Chondrocyte (in vitro differentiated cells): Measurements from ENCODE around the gene DPH2. TPM values are rescaled to one million over a fixed set of nuclear protein-coding genes. Genes with fewer than 3 reads are reported as not detected.

ENCODE experiments used
- DNase-seq: peaks from one replicate; pipeline ENCODE4 v3.0.0; 2021; ENCODE audit warnings: mixed read lengths, low spot score
- H3K27ac Mint-ChIP-seq: one replicate; pipeline ENCODE4 v1.8.0; 2021; ENCODE audit warnings: mild to moderate bottlenecking, moderate library complexity, mixed read lengths; ENCODE audit not compliant: unreplicated experiment
- H3K27me3 Mint-ChIP-seq: 2 replicates; pipeline ENCODE4 v1.8.0; 2021; ENCODE audit warnings: low read depth, mixed read lengths
- H3K36me3 Mint-ChIP-seq: 2 replicates; pipeline ENCODE4 v1.8.0; 2021; ENCODE audit warnings: low read depth, mixed read lengths
- H3K4me1 Mint-ChIP-seq: 2 replicates; pipeline ENCODE4 v1.8.0; 2021; ENCODE audit warnings: low read depth, mild to moderate bottlenecking, mixed read lengths
- H3K4me3 Mint-ChIP-seq: one replicate; pipeline ENCODE4 v1.8.0; 2021; ENCODE audit warnings: mild to moderate bottlenecking, moderate library complexity, mixed read lengths; ENCODE audit not compliant: unreplicated experiment
- H3K9me3 Mint-ChIP-seq: 2 replicates; pipeline ENCODE4 v1.8.0; 2021; ENCODE audit warnings: low read depth, mixed read lengths
- total RNA-seq: library from RNA; stranded (reverse); gene quantifications from 3 replicates; pipeline ENCODE4 v1.2.1, GENCODE V29; 2021
- TF ChIP-seq, protein P1 (sequence below): fragments of 200-600 bp; sonication (generic); IDR thresholded peaks from 2 replicates; pipeline ENCODE4 v1.5.0; 2021; ENCODE audit warnings: antibody characterized with exemption, mild to moderate bottlenecking, moderate library complexity

DPH2 gene
- total RNA-seq, 1 donor from 2014 or later: 22.4 TPM

DNA sequence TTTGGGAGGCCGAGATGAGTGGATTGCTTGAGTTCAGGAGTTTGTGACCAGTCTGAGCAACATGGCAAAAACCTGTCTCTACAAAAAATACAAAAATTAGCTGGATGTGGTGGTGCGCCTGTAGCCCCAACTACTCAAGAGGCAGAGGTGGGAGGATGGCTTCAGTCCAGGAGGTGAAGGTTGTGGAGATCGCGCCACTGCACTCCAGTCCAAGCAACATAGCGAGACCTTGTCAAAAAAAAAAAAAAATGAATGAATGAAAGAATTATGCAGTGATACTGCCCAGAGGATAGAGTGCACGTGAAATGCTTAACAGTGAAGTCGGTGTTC lies 429 bp upstream of the DPH2 start:
- H3K4me1 Mint-ChIP-seq: peaks cover 26% of the 10 kb centered on the region
- peaks cover 9% of the 10 kb centered on the region for H3K36me3 Mint-ChIP-seq
- no peak for DNase-seq
- TF ChIP-seq, protein P1, sequence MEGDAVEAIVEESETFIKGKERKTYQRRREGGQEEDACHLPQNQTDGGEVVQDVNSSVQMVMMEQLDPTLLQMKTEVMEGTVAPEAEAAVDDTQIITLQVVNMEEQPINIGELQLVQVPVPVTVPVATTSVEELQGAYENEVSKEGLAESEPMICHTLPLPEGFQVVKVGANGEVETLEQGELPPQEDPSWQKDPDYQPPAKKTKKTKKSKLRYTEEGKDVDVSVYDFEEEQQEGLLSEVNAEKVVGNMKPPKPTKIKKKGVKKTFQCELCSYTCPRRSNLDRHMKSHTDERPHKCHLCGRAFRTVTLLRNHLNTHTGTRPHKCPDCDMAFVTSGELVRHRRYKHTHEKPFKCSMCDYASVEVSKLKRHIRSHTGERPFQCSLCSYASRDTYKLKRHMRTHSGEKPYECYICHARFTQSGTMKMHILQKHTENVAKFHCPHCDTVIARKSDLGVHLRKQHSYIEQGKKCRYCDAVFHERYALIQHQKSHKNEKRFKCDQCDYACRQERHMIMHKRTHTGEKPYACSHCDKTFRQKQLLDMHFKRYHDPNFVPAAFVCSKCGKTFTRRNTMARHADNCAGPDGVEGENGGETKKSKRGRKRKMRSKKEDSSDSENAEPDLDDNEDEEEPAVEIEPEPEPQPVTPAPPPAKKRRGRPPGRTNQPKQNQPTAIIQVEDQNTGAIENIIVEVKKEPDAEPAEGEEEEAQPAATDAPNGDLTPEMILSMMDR: no peak
- H3K9me3 Mint-ChIP-seq: peaks cover 7% of the 10 kb centered on the region
- peak overlapping the region; percentile 71 for H3K27ac Mint-ChIP-seq
- H3K4me3 Mint-ChIP-seq: peak overlapping the region; percentile 98
- no peaks in the 10 kb centered on the region for H3K27me3 Mint-ChIP-seq

DNA sequence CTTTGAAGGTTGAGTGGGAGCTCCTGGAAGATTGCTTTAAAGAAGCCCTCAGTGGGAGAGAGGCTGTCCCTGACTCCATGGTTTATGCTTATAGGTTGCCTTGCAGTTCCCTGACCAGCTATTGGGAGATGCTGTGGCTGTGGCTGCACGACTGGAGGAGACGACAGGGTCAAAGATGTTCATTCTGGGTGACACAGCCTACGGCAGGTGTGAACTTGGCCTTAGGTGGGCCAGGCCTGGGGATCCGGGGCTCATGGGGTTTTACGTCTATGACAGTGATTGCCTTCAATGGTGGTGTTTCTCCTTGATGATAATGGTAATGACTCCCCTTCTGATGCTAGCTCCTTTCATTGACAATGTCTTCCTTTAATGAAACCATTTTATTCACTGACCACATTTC lies 692 bp downstream of the DPH2 start:
- peak overlapping the region; percentile 98 for H3K4me3 Mint-ChIP-seq
- no peaks in the 10 kb centered on the region for H3K27me3 Mint-ChIP-seq
- peaks cover 26% of the 10 kb centered on the region for H3K4me1 Mint-ChIP-seq
- peaks cover 9% of the 10 kb centered on the region for H3K36me3 Mint-ChIP-seq
- no peak for DNase-seq
- TF ChIP-seq, protein P1: no peak
- peaks cover 7% of the 10 kb centered on the region for H3K9me3 Mint-ChIP-seq
- H3K27ac Mint-ChIP-seq: no peak overlapping the region

DNA sequence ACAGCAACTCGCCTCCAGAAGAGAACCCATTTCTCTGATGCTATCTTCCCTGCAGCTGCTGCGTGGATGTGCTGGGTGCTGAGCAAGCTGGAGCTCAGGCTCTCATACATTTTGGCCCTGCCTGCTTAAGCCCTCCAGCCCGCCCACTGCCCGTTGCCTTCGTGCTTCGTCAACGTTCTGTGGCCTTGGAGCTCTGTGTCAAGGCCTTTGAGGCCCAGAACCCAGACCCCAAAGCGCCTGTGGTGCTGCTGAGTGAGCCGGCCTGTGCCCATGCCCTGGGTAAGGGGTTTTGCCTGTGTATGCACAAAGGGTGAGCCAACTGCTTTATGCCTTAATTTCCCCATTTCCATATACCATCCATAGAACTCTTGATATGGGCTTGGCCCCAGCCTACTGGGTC lies 1.1 kb downstream of the DPH2 start:
- Mint-ChIP-seq H3K36me3 (peaks cover 9% of the 10 kb centered on the region), H3K4me1 (peaks cover 29% of the 10 kb centered on the region), H3K9me3 (peaks cover 7% of the 10 kb centered on the region), H3K27ac (no peak overlapping the region), H3K4me3 (peak overlapping the region; percentile 98), H3K27me3 (no peaks in the 10 kb centered on the region)
- DNase-seq: no peak
- TF ChIP-seq, protein P1: no peak

DNA sequence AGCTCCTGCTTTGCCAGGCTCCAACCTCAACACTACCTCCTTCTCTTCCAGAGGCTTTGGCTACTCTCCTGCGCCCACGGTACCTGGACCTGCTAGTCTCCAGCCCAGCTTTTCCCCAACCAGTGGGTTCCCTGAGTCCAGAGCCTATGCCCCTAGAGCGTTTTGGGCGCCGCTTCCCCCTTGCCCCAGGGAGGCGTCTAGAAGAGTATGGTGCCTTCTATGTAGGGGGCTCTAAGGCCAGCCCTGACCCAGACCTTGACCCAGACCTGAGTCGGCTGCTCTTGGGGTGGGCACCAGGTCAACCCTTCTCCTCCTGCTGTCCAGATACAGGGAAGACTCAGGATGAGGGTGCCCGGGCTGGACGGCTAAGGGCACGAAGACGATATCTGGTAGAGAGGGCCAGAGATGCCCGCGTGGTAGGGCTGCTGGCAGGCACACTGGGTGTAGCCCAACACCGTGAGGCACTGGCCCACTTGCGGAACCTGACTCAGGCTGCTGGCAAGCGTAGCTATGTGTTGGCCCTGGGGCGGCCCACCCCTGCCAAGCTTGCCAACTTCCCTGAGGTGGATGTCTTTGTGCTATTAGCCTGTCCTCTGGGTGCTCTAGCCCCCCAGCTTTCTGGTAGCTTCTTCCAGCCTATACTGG lies 1.6 kb downstream of the DPH2 start:
- Mint-ChIP-seq H3K4me1 (peaks cover 35% of the 10 kb centered on the region), H3K9me3 (peaks cover 7% of the 10 kb centered on the region), H3K27ac (no peak overlapping the region), H3K27me3 (no peaks in the 10 kb centered on the region), H3K36me3 (peaks cover 11% of the 10 kb centered on the region), H3K4me3 (peak overlapping the region; percentile 98)
- TF ChIP-seq, protein P1: no peak
- DNase-seq: no peak

GRCh38 chr1:43973981-43974442 lies 4.2 kb downstream of the DPH2 start:
- Mint-ChIP-seq H3K27me3 (no peaks in the 10 kb centered on the region), H3K4me3 (peak overlapping the region; percentile 92), H3K36me3 (peaks cover 18% of the 10 kb centered on the region), H3K27ac (peak overlapping the region; percentile 96), H3K4me1 (peaks cover 59% of the 10 kb centered on the region), H3K9me3 (no peaks in the 10 kb centered on the region)
- DNase-seq: no peak
- TF ChIP-seq, protein P1: no peak
